T follicular helper cell (primary cell): Measurements from ENCODE around the gene JARID2.
A peak's percentile ranks its signal among the peaks of the same experiment; 100 is the strongest.

Experiments used
- DNase-seq: peaks from one replicate; pipeline ENCODE4 v3.0.0-alpha.2; 2020; ENCODE audit warnings: low read depth

The JARID2 gene

GRCh38 chr6:15440040-15440439, 194.2 kb downstream of the JARID2 start:
- DNase-seq: no peak

- peak; percentile 19 for DNase-seq
Observed at GRCh38 chr6:15441215-15441868, 195.5 kb downstream of the JARID2 start.

- DNase-seq: no peak
Observed at GRCh38 chr6:15441981-15442380, 196.1 kb downstream of the JARID2 start.

- no peak for DNase-seq
Observed at GRCh38 chr6:15442467-15442866, 196.6 kb downstream of the JARID2 start.

- DNase-seq: no peak
Observed at GRCh38 chr6:15443119-15443830, 197.4 kb downstream of the JARID2 start.

GRCh38 chr6:15444081-15444731, 198.3 kb downstream of the JARID2 start:
- DNase-seq: no peak

GRCh38 chr6:15444881-15445280, 199.0 kb downstream of the JARID2 start:
- no peak for DNase-seq

GRCh38 chr6:15447546-15448267, 201.8 kb downstream of the JARID2 start:
- DNase-seq: no peak

- DNase-seq: no peak
Observed at GRCh38 chr6:15449011-15449410, 203.1 kb downstream of the JARID2 start.

GRCh38 chr6:15451738-15452137, 205.9 kb downstream of the JARID2 start:
- no peak for DNase-seq

GRCh38 chr6:15452182-15452941, 206.5 kb downstream of the JARID2 start:
- no peak for DNase-seq

GRCh38 chr6:15453186-15453585, 207.3 kb downstream of the JARID2 start:
- no peak for DNase-seq

- no peak for DNase-seq
Observed at GRCh38 chr6:15453622-15454021, 207.8 kb downstream of the JARID2 start.

GRCh38 chr6:15456422-15456821, 210.6 kb downstream of the JARID2 start:
- DNase-seq: no peak

- DNase-seq: no peak
Observed at GRCh38 chr6:15457121-15457650, 211.3 kb downstream of the JARID2 start.

GRCh38 chr6:15458021-15458459, 212.2 kb downstream of the JARID2 start:
- no peak for DNase-seq

- DNase-seq: no peak
Observed at GRCh38 chr6:15460110-15460727, 214.3 kb downstream of the JARID2 start.

- DNase-seq: no peak
Observed at GRCh38 chr6:15461127-15461944, 215.5 kb downstream of the JARID2 start.

GRCh38 chr6:15462256-15462655, 216.4 kb downstream of the JARID2 start:
- no peak for DNase-seq
